Measurements from ENCODE around the gene CCDC14.
"Not testable (repeated sequence)": the region's sequence is repeated elsewhere in the genome, so short reads cannot be mapped to it uniquely, and the experiment has no call there.

The CCDC14 gene, protein sequence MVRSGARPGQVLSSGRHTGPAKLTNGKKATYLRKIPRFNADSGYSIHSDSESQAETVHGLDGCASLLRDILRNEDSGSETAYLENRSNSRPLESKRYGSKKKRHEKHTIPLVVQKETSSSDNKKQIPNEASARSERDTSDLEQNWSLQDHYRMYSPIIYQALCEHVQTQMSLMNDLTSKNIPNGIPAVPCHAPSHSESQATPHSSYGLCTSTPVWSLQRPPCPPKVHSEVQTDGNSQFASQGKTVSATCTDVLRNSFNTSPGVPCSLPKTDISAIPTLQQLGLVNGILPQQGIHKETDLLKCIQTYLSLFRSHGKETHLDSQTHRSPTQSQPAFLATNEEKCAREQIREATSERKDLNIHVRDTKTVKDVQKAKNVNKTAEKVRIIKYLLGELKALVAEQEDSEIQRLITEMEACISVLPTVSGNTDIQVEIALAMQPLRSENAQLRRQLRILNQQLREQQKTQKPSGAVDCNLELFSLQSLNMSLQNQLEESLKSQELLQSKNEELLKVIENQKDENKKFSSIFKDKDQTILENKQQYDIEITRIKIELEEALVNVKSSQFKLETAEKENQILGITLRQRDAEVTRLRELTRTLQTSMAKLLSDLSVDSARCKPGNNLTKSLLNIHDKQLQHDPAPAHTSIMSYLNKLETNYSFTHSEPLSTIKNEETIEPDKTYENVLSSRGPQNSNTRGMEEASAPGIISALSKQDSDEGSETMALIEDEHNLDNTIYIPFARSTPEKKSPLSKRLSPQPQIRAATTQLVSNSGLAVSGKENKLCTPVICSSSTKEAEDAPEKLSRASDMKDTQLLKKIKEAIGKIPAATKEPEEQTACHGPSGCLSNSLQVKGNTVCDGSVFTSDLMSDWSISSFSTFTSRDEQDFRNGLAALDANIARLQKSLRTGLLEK

DNA sequence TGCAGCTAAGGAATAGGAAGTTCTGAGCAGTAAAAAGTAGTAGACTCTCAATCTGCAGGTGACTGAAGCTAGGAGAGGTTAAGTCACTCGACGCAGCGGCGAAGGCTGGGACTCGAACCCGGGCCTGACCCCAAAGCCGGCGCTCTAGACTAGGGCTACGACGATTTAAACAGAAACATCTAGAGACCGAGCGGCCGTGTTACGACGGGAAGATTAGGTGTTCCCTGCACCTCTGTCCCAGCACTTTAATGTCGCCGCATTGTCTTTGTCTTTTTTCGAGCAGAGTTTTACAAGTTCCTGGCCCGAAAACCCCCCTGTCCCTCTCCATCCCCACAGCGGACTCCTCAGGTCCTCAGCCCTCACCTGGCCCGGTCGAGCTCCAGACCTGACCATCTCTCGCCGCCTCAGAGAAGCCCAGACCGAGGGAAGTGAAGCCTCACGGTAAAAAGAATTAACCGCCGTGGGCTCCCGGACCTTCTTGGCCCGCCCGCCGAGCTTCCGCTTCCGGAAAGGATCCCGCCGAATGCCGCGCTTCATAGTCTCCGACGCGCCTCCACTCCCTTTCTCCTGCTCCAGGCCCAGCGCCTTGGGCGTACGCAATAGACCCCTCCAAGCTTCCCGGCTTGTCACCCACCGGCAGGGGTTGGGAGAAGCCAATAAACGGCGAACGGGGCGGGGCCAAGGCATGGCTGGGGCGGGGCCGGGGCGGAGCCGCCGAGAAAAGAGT lies at the start of gene CCDC14:
Gene CCDC14, minus strand, starts transcription at position 449 of the 727 bp plus-strand sequence. Its CDS starts 56 bp downstream, at position 393.
- peak; percentile 80 for DNase-seq (ENCODE audit: low read depth)

DNA sequence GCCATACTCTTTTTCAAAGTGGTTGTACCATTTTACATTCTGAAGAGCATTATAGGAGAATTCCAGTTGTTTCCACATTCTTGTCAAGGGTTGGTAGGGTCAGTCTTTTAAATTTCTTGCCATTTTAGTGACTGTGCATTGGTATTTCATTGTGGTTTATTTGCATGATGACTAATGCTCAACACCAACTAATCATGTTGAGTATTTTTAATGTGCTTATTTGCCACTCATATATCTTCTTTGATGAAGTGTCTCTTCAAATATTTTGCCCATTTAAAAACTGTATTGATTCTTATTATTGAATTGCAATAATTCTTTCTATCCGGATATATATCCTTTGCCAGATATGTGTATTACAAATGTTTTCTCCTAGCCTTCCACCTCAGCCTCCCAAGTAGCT lies 47.3 kb upstream of the CCDC14 start:
- DNase-seq (ENCODE audit: low read depth) = not testable (repeated sequence)

DNA sequence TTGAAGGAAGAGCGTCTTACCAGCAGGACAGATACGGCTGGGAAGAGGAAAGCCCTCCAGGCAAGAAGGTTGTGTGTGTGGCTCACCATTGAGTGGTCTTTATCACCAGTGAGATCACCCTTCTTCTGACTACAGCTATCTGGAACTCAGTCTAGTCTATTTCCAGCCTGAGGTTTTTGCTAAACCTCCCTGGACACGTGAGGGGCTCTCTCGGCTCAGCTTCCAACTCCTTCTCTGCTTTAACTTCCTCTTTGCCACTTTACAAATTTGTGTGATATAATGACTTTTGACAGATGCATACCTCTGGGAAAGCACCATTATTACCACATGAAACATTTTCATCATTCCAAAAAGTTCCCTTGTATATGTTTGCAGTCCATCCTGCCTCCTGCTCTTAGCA lies 46.2 kb upstream of the CCDC14 start:
- DNase-seq (ENCODE audit: low read depth) = no peak

DNA sequence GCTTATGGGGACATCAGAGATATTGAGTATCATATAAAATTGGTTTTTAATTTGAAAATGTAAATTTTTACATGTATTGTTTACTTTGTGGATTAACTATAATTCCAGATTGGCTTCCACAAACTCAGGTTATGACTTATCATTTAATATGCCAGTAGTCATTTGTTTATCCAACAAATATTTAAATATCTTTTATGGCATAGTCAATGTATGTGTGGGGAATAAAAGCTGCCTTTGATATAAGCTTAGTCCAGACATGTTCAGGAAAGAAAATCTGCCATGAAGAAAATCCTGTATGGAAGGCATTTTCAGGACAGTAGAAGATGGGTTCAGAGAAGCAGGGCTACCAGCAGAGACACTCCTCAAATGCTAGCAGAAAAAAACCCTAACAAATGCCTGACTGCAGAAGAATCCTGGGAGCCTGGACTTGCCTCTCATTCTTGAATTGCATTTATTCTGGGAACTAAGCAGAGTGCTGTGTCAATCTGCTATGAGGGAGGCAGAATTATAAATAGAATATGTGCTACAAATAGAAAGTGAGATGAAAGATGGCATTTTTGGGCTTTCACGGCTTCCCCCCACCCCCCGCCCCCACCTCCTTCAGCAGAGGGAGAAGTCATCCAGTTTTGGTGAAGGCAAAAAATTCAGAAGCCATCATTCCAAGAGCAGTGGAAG lies 41.5 kb upstream of the CCDC14 start:
- DNase-seq (ENCODE audit: low read depth) = not testable (repeated sequence)

DNA sequence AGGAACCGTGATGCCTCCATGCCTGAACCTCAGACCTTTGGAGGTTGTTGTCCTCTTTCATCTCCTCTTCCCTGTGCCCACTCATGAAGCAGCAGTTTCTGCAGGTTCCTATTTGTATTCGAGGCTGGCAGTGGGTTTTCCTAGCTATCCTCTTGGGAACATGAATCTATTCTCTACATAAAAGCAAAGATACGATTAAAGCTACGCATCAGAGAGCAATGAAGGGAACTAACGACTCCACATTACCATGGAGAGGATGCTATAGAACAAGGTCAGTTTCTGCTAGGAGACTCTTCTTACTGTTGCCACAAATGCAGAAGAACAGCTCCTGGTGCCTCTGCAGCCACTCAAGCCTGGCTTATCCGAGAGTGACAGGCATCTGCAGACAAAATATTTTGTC lies 40.3 kb upstream of the CCDC14 start:
- not testable (repeated sequence) for DNase-seq (ENCODE audit: low read depth)

DNA sequence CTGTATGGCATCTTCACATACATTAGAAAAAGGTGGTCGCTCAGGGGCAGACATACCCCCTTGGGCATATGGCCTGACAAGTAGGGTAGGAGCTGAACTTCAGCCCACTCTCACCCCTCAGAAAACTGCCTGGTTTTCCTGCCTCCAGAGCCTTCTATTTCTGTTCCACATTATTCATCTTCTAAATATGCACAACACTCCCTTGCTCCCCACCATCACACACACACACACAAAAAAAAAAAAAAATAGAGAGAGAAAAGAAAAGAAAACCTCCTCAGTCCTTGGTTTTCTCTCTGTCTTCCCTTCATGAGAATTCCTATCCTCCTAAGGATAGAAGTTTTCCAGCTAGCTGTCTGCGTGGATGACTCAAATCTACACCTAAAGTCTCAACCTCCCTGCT lies 36.5 kb upstream of the CCDC14 start:
- DNase-seq (ENCODE audit: low read depth) = no peak

DNA sequence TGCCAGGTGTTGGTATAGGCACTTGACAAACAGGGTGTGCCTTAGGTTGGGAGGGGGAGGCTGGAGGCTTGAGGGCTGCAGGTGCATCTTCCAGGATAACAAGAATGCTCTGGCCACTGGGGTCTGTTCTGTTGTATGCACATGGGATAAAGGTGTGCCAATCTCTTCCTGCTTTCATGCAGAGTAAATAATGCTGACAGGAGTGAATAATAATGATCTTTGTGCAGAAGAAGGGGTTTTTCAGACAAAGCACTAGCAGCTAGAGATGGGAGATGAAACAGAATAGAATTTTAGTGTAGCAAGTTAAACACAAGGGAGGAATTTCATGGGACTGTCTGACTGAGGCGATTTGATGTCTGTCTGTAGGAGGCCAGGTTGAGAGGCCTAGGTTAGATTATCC lies 32.8 kb upstream of the CCDC14 start:
- no peak for DNase-seq (ENCODE audit: low read depth)

DNA sequence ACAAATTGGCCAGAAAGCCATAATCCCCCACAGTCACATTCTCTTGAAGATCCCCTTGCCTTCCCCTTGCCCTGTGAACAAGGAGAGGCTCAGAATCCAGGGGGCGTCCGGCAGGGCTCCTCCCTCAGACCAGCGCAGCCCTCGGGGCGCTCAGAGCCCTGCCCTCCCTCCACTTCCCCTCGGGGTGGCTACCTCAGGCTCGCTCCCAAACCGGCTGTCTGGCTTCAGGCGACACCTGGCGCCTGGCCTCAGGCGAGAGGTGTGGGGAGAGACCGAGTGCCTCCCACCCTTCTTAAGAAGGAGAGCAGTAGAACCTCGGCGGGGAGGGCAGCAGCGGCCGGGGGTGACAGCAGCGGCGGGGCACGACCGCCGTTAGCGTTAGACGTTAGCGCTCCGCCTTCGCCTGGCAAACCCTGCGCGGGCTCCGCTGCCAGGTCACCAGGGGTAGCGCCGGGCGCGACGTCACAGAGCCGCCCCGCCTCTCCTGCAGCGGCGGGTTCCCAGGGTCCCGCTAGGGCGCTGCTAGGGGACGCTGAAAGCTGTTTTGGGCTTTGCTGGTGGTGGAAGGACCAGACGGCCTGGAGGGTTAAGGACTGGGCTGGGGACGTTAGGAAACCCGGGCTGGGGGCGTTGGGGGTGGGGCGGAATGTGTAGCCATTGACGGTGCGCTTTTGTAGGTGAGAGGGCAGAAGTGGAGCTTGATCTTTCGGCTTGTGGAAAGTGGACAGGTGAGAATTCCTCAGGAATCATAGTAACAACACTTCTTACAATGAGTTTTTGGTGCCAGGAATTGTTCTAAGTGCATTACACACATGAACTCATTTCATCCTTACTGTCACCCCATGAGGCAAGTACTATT lies 30.9 kb upstream of the CCDC14 start, which contains the start of gene ROPN1:
Gene ROPN1, minus strand, starts transcription at position 395 of the 859 bp plus-strand sequence. CDS start 11,643 bp downstream, outside the sequence.
- DNase-seq (ENCODE audit: low read depth) = not testable (repeated sequence)

DNA sequence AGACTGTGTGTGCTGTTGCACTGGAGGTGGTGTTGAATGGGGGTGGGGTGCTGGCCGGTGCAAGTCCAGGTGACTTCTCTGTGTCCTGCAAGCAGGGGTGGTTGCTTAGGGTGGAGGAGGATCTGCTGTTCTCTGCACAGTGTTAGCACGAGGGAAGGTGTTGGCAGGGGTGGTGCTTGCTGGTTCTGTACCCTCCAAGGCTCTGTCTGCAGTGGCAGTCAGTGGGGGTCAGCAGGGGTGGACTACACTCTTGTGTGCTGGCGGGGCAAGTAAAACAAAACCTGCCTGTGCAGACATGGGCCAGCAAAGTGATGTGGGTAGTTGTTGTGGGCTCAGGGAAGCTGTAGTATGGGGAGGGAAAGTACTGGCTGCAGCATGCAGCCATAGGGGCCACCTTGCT lies 25.4 kb upstream of the CCDC14 start:
- no peak for DNase-seq (ENCODE audit: low read depth)

DNA sequence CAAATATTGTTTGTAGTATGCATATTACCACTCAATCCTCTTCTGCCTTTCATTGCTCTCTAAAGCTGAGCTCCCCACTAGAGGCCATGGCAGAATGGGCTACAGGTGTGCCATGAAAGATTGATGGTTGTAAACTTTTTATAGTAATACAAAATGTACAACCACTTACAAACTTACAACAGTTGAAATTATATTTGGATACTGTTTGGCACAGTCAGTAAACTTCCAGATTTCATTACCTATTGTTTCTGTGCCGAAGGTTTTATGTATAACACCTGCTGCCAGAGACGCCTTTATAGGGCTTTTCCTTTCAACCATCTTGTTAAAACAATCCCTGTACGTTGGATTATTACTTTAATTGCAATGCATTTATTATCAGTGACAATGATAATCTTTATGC lies 23.9 kb upstream of the CCDC14 start:
- no peak for DNase-seq (ENCODE audit: low read depth)

DNA sequence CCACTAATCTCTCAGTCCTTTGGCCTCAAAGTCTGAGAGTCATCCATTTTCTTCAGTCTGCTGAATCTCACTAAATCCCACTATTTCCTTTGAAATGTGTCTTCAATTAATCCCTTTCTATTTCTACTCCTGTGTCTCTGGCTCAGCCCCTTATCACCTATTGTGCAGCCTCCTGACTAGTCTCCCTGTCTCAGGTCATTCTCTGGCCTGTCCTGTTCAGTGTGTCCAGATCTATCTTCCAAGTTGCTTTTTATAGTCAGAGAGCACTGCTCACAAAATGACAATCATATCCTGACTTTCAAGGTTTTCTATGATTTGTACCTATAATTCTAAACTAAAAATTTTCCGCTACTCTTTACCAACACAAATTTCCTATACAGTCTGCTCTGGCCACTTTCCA lies 23.3 kb upstream of the CCDC14 start:
- no peak for DNase-seq (ENCODE audit: low read depth)

DNA sequence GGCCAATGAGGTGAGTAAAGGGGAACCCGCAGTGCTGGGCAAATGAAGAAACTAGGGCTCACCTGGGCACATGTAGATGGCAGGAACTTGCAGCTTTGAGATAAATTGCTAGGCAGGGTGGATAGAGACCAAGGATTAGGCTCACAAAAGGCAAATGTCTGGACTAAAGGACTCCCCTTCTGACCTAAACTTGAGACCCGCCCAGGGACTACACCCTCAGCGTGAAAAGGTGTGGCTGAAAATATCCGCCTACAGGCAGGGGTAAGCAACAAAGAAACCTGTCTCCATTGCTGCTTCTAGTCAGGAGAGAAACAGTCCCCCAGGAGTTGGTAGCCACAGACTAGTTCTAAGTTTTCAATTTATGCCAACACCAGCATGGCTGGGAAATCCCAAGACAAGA lies 20.3 kb upstream of the CCDC14 start:
- not testable (repeated sequence) for DNase-seq (ENCODE audit: low read depth)

DNA sequence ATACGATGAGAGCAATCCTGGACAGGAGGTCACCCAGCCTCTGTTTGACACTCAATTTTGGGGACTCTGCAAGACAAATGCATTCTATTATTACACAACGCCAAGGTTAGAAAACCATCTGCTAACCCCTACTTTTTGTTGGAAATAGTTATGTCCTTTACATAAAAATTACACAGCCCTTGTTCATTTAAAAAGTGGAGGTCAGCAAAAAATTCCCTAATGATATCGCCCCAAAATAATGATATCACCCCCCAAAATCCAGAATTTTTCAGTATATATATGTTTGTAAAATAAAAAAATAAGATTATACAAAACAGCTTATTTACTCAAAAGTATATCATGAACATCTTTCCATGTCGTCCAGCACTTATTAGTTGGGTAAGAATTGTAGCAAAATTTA lies 19.5 kb upstream of the CCDC14 start:
- no peak for DNase-seq (ENCODE audit: low read depth)

DNA sequence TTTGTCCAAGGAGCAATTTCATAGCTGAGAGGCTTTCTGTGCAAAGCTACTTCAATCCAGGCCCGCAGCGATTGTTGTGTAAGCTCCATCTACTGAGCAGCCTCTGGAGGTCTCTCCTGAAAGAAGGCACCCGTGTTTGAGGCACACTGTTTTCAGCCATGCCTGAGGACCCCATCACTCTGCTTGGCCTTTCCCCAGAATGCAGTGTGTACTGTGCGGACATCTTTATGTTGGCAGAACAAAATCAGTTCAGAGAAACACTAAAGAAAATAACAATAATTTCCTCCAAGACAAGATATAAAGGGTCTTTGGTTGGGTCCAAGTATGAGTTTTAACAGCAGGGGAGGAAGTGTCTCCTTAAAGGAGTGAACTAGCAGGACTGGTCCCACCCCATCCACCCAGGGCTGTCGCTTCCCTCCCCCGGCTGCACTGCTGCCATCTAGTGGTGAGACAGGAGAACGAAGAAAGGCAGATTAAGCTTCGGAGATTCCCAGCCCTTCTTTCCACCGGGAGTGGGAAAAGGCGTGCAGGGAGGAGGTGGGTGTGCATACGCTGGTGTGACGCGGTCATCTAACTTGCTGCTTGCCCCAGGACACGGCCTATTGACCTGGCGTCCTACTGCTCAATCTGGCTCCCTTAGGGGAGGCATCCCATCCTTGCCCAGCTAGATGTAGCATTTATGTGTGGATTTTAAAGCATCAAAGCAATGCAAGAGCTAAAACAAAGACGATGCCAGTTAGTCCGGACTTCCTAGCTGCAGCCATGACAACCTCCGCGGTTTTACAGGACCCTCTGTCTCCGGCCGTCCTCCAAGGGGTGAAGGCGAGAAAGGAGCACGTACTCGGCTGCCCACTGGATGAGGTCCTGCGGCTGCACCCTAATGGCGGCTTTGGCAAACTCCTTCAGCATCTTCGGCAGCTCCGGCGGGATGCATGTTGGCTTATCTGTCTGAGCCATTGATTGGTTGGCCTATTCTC lies 18.8 kb upstream of the CCDC14 start:
- DNase-seq (ENCODE audit: low read depth) = peak; percentile 20

DNA sequence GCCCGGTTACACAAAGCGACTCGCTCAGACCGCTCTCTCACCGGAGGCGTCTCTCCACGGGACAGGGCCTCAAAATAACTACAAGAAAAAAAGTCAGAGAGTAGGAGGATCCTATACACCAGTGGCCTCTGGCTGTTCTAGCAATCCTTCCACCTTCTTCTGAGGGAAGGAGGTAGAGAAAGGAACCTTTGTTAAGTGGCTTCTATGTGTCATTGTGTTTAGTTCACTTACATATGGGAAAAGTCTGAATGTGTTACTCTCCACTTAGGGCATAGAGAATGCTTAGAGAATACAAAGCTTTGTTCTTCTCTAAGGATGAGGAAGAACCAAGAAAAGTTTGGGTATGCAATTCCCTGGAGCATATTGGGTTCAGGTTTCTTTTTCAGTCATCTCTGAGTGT lies 15.9 kb upstream of the CCDC14 start:
- not testable (repeated sequence) for DNase-seq (ENCODE audit: low read depth)

DNA sequence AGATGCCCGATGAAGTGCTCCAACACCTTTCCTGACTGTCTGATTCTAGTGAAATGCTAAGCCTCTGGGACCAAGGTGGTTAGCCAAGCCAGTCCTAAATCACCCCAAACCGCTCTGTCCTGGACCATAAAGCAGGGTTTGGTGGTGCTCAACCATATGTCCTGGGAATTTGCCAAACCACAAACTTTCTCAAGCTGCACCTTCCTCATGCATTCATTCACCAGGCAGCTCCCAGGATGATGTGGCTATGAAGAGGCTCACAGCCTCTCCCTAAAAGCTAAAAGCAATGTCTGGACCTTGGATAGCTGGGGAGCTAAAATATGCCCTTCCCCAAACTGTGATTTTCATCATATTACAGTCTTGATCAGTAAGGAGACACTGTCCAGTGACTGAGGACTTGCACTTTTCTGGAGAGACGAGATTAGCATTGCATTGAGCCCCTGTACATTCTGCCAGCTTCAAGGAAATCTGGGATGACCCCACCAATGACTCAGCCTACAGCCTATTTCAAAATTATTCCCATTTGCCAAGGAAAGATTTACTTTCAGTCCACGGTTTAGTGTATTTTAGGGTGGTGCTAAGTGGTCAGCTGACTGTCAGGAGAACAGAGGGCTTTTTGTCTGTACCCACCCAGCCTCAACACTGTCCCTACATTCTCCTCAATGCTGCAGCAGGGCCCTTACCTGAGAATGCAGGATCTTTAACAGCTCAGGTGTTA lies 15.3 kb upstream of the CCDC14 start:
- DNase-seq (ENCODE audit: low read depth) = peak; percentile 47

DNA sequence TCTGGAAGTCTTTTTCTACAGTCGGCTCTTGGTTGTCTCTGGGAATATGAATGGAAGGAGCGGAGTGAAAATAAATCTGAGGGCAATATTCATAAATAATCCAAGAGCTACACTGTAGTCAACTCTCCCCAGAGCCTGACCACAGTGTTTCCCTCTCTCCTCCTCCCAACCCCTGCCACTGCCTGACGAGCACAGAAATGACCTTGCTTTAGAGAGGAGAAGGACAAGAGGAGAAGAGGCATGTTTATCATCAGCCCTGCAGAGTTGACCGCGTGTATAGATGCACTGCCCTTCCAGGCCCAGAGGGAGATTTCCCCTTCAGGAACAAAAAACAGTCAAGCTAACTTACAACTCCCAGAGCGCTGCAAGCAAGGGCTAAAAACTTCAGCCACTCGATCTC lies 14.0 kb upstream of the CCDC14 start:
- DNase-seq (ENCODE audit: low read depth) = not testable (repeated sequence)

DNA sequence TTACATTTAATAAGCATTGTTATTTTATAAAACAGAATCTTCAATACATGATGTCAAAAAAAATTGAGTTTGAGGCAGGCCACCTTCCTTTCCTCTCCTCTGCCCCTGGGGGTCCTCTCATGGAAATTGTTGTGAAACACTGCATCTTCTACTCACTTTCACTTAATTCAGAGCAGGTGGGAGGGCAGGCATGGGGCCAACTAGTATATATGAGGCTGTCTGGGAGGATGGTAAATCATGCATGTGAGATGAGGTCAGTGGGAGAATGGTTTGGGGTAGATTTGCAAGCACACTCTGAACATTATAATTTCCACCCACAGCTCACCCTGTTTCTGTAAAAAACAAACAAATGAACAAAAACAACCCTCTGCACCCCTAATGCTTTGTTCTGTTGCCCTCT lies 10.4 kb upstream of the CCDC14 start:
- no peak for DNase-seq (ENCODE audit: low read depth)

DNA sequence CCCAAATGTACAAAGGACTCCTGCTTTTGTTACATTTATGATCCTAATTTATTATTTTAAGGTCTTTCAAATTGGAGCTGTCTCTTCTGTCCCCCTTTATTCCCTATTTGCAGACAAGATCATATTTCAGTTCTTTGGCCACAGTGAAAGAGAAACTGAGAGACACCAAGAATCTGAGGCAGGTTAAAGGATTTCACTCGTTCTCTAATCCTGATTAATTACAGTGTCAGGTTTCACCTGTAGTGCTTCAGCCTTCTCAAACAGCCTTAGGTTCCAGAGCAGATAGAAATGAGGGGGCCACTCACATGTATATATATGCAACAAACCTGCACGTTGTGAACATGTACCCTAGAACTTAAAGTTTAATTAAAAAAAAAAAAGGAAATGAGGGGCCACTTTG lies 6.2 kb upstream of the CCDC14 start:
- not testable (repeated sequence) for DNase-seq (ENCODE audit: low read depth)

Data from HS-5 (cell line).